Keratinocyte (primary cell): ENCODE measurements around the gene SLC6A8. TPM values are rescaled to one million over a fixed set of nuclear protein-coding genes. Genes with fewer than 3 reads are reported as not detected.

Source experiments
- DNase-seq: peaks from one replicate; pipeline ENCODE4 v3.0.0-alpha.2; 2011; ENCODE audit warnings: low read depth, missing footprints, low spot score
- FAIRE-seq: peaks from 2 replicates; lab custom pipeline; 2011; peaks lifted over from hg19 to GRCh38; lab: Jason Lieb, UNC
- H2AFZ ChIP-seq: 2 replicates; pipeline ENCODE4 v1.6.0; 2012; ENCODE audit warnings: low read length, control low read depth, inconsistent platforms; ENCODE audit not compliant: control insufficient read depth
- H3K27ac ChIP-seq: 2 replicates; pipeline ENCODE4 v1.5.1; 2011; ENCODE audit warnings: low read length; ENCODE audit not compliant: control insufficient read depth, insufficient read depth
- H3K27me3 ChIP-seq: 3 replicates; pipeline ENCODE4 v1.6.0; 2011; ENCODE audit warnings: low read length; ENCODE audit not compliant: control insufficient read depth, insufficient read depth; ENCODE audit errors: extremely low read depth
- H3K36me3 ChIP-seq, 2 experiments: 2 replicates in 1 of 2; 3 replicates in 1 of 2; pipeline ENCODE4 v1.5.1; 2011; ENCODE audit warnings: low read length in 2 of 2, mild to moderate bottlenecking in 1 of 2; ENCODE audit not compliant: control insufficient read depth in 2 of 2, insufficient read depth in 2 of 2; ENCODE audit errors: extremely low read depth in 1 of 2
- H3K4me1 ChIP-seq: 3 replicates; pipeline ENCODE4 v1.5.1; 2011; ENCODE audit warnings: low read length; ENCODE audit not compliant: control insufficient read depth, insufficient read depth; ENCODE audit errors: extremely low read depth
- H3K4me2 ChIP-seq: 3 replicates; pipeline ENCODE4 v1.6.0; 2011; ENCODE audit warnings: low read depth, low read length; ENCODE audit not compliant: control insufficient read depth, insufficient read depth; ENCODE audit errors: extremely low read depth
- H3K4me3 ChIP-seq, 3 experiments: fragments of 200-600 bp in 1 of 3; sonication (generic) in 1 of 3; 2 replicates in 2 of 3; 3 replicates in 1 of 3; pipeline ENCODE4 v1.5.1; 2011 to 2016; ENCODE audit warnings: low read length in 3 of 3, mild to moderate bottlenecking in 3 of 3, control low read depth in 2 of 3, inconsistent platforms in 1 of 3, low read depth in 1 of 3, mixed read lengths in 1 of 3, mixed run types in 1 of 3, moderate library complexity in 1 of 3; ENCODE audit not compliant: control insufficient read depth in 2 of 3, insufficient read depth in 2 of 3; ENCODE audit errors: extremely low read depth in 1 of 3
- H3K79me2 ChIP-seq: 2 replicates; pipeline ENCODE4 v1.6.0; 2012; ENCODE audit warnings: low read length; ENCODE audit not compliant: control insufficient read depth, insufficient read depth
- H3K9ac ChIP-seq: 3 replicates; pipeline ENCODE4 v1.6.0; 2011; ENCODE audit warnings: low read length; ENCODE audit not compliant: control insufficient read depth, insufficient read depth; ENCODE audit errors: extremely low read depth
- H3K9me1 ChIP-seq: 3 replicates; pipeline ENCODE4 v1.6.0; 2011; ENCODE audit warnings: low read length; ENCODE audit not compliant: control insufficient read depth, insufficient read depth; ENCODE audit errors: extremely low read depth
- H3K9me3 ChIP-seq: 2 replicates; pipeline ENCODE4 v1.5.1; 2012; ENCODE audit warnings: low read depth, low read length; ENCODE audit not compliant: control insufficient read depth
- H4K20me1 ChIP-seq: 3 replicates; pipeline ENCODE4 v1.6.0; 2011; ENCODE audit warnings: low read length; ENCODE audit not compliant: control insufficient read depth, insufficient read depth; ENCODE audit errors: extremely low read depth
- EZH2 ChIP-seq: IDR thresholded peaks from one replicate; pipeline ENCODE4 v1.6.1; 2012; ENCODE audit warnings: inconsistent platforms, mild to moderate bottlenecking, low read length, moderate library complexity
- dilution Hi-C: fragments of 300-500 bp; cut with MboI; formaldehyde crosslinking; loops from one replicate; pipeline ENCODE4 v1.7.0; 2020; ENCODE audit warnings: low sequenced_read_pairs; ENCODE audit not compliant: extremely low pct_ligation_motif_present
- polyA plus RNA-seq, 5 experiments: library from polyadenylated mRNA; depleted of rRNA in 3 of 5; stranded (reverse) in 3 of 5; stranded (forward) in 1 of 5; unstranded in 1 of 5; fragments of >200 nt; gene quantifications; 1 replicate in 1 of 5; 2 replicates in 3 of 5; 3 replicates in 1 of 5; pipeline versions ENCODE4 v1.2.1 to v1.2.3, GENCODE V29; 2011 to 2012; ENCODE audit warnings: missing spikeins in 2 of 5, low read depth in 1 of 5, low replicate concordance in 1 of 5
- TF ChIP-seq, protein P1 (sequence below), 3 experiments: IDR thresholded peaks in 1 of 3; conservative IDR thresholded peaks in 1 of 3; optimal IDR thresholded peaks in 1 of 3; 2 replicates in 2 of 3; 3 replicates in 1 of 3; pipeline versions ENCODE3 to v1.5.1; 2011; ENCODE audit warnings: low read length in 3 of 3, mild to moderate bottlenecking in 3 of 3, moderate library complexity in 2 of 3, control low read depth in 1 of 3, inconsistent platforms in 1 of 3; ENCODE audit not compliant: insufficient read depth in 2 of 3; ENCODE audit errors: extremely low read depth in 1 of 3

Gene SLC6A8
- polyA plus RNA-seq, 1 donor (not counting 4 experiments of a cell fraction or from before 2014, with no cell fraction given) = 33.6 TPM

DNA sequence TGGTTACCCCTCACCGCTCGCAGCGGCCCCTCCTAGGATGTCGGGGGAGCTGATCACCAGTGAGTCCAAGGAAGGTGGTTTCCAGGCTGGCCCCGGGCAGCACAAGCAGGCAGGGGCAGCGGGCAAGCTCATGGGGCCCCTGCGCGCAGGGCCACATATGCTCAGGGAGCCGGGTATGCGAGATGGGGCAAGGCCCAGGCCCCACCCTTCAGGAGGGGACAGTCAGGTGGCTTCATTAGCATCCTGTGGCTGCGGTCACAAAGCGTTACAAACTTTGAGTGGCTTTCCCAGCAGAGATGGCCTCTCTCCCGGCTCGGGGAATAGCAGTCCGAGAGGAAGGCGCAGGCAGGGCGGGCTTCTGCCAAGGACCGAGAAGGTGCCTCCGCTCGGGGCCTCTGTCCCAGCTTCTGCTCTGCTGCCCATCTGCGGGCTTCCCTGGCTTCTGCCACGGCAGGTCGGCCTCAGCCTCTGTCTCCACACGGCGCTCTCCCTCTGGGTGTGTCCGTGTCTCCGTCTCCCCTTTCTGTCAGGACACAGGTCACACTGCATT is 50.4 kb downstream of the SLC6A8 start:
- TF ChIP-seq, protein P1, sequence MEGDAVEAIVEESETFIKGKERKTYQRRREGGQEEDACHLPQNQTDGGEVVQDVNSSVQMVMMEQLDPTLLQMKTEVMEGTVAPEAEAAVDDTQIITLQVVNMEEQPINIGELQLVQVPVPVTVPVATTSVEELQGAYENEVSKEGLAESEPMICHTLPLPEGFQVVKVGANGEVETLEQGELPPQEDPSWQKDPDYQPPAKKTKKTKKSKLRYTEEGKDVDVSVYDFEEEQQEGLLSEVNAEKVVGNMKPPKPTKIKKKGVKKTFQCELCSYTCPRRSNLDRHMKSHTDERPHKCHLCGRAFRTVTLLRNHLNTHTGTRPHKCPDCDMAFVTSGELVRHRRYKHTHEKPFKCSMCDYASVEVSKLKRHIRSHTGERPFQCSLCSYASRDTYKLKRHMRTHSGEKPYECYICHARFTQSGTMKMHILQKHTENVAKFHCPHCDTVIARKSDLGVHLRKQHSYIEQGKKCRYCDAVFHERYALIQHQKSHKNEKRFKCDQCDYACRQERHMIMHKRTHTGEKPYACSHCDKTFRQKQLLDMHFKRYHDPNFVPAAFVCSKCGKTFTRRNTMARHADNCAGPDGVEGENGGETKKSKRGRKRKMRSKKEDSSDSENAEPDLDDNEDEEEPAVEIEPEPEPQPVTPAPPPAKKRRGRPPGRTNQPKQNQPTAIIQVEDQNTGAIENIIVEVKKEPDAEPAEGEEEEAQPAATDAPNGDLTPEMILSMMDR (optimal IDR thresholded peaks at IDR 0.05 in 1 of 3, IDR thresholded peaks at IDR 0.05 in 1 of 3, conservative IDR thresholded peaks at IDR 0.05 in 1 of 3; ENCODE audit: extremely low read depth in 1 of 3, insufficient read depth in 2 of 3, low read length in 3 of 3) = no peak
- no peak for TF ChIP-seq EZH2
- dilution Hi-C loops = no loop called here
- H3K27me3 ChIP-seq = no peaks in the 10 kb centered on the region
- no peaks in the 10 kb centered on the region for H3K9me1 ChIP-seq
- H3K9ac ChIP-seq = no peak overlapping the region
- no peak overlapping the region for H3K27ac ChIP-seq
- no peaks in the 10 kb centered on the region for H3K36me3 ChIP-seq
- no peak overlapping the region for H3K4me3 ChIP-seq
- no peak overlapping the region for H3K4me2 ChIP-seq
- DNase-seq (no peak), FAIRE-seq (no peak)
- H4K20me1 ChIP-seq = no peaks in the 10 kb centered on the region
- H3K9me3 ChIP-seq = no peaks in the 10 kb centered on the region
- H3K79me2 ChIP-seq = no peaks in the 10 kb centered on the region
- no peak overlapping the region for H2AFZ ChIP-seq
- H3K4me1 ChIP-seq = peaks cover 4% of the 10 kb centered on the region

DNA sequence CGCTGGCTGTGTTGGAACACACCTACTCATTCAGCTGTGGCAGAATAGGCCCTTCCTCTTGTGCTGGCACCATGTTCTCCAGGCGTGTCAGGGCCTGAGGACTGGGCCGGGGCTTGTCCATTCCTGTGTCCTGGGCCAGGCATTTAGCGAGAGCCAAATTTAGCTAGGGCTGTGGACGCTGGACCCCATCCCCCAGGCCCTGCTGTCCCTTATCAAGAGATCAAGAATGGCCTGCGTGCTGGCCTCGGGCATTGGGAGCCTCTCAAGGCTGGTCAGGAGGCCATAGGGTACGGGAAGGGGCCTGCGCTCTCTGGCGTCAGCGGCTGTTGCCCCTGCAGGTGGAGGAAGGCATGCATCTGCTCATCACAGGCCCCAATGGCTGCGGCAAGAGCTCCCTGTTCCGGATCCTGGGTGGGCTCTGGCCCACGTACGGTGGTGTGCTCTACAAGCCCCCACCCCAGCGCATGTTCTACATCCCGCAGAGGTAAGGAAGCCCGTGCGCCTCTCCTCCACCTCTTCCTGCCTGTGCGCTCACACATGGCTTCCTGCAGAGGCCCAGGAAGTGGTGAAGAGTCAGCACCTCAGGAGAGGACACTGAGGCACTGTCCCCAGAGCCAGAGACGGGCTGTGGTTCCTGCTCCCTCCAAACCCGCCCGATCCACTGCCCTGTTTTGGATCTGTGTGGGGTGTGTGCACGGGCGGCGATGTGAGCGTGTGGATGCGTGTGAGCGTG is 52.2 kb downstream of the SLC6A8 start:
- no peak for TF ChIP-seq EZH2
- TF ChIP-seq, protein P1 (optimal IDR thresholded peaks at IDR 0.05 in 1 of 3, IDR thresholded peaks at IDR 0.05 in 1 of 3, conservative IDR thresholded peaks at IDR 0.05 in 1 of 3; ENCODE audit: extremely low read depth in 1 of 3, insufficient read depth in 2 of 3, low read length in 3 of 3) = no peak
- Histone ChIP-seq H4K20me1 (no peaks in the 10 kb centered on the region), H2AFZ (no peak overlapping the region), H3K79me2 (no peaks in the 10 kb centered on the region), H3K4me3 (no peak overlapping the region), H3K9ac (no peak overlapping the region), H3K4me2 (no peak overlapping the region), H3K27ac (no peak overlapping the region), H3K4me1 (peaks cover 7% of the 10 kb centered on the region), H3K27me3 (no peaks in the 10 kb centered on the region), H3K9me3 (no peaks in the 10 kb centered on the region), H3K36me3 (no peaks in the 10 kb centered on the region), H3K9me1 (no peaks in the 10 kb centered on the region)
- dilution Hi-C loops = no loop called here
- FAIRE-seq (no peak), DNase-seq (no peak)
